ENCODE data around the gene ADAMTS10. TPM values are rescaled to one million over a fixed set of nuclear protein-coding genes. Genes with fewer than 3 reads are reported as not detected.

The ADAMTS10 gene
- total and polyA plus RNA-seq, 4 donors = 1.2 to 10.1 (median 3.6) TPM

- DNase-seq (ENCODE audit: low spot score) = no peak
- peaks cover 0 to 2% (median 0%) of the 10 kb centered on the region in 4 donors for H3K36me3 ChIP-seq (ENCODE audit: control insufficient read depth in 4 of 4, insufficient read depth in 3 of 4, low read depth in 1 of 4, low read length in 3 of 4)
- no peaks in the 10 kb centered on the region for H3K27me3 ChIP-seq (ENCODE audit: control insufficient read depth in 4 of 4, insufficient read depth in 4 of 4, low read length in 3 of 4)
- no peaks in the 10 kb centered on the region for H3K9me3 ChIP-seq (ENCODE audit: control insufficient read depth in 4 of 4, low read length in 3 of 4)
- no peak overlapping the region for H3K4me3 ChIP-seq (ENCODE audit: low read depth in 1 of 3, low read length in 3 of 3)
- no peak overlapping the region for H3K27ac ChIP-seq (ENCODE audit: low read depth in 1 of 2, low read length in 2 of 2)
- TF ChIP-seq HNF4A (conservative IDR thresholded peaks at IDR 0.05) (no peak), TAF1 (conservative IDR thresholded peaks at IDR 0.05) (no peak), YY1 (IDR thresholded peaks at IDR 0.05) (no peak), SP1 (IDR thresholded peaks at IDR 0.05) (no peak), GABPA (IDR thresholded peaks at IDR 0.05 in 1 of 2, conservative IDR thresholded peaks at IDR 0.05 in 1 of 2) (no peak), FOXA1 (IDR thresholded peaks at IDR 0.05) (no peak), RXRA (IDR thresholded peaks at IDR 0.05) (no peak), CTCF (IDR thresholded peaks at IDR 0.05; ENCODE audit: low read depth, low read length, missing input control) (no peak), RAD21 (IDR thresholded peaks at IDR 0.05) (no peak), ATF3 (IDR thresholded peaks at IDR 0.05) (no peak), ZBTB33 (IDR thresholded peaks at IDR 0.05) (no peak), EGR1 (IDR thresholded peaks at IDR 0.05; ENCODE audit: low read depth in 2 of 2) (no peak), REST (IDR thresholded peaks at IDR 0.05) (no peak), FOXA2 (IDR thresholded peaks at IDR 0.05) (no peak), JUND (IDR thresholded peaks at IDR 0.05) (no peak), MAX (IDR thresholded peaks at IDR 0.05) (no peak), HNF4G (IDR thresholded peaks at IDR 0.05) (no peak), NR2F2 (IDR thresholded peaks at IDR 0.05) (no peak)
- WGBS = 81% methylated on average over 4 of the region's 4 CpGs
- H3K9ac ChIP-seq (ENCODE audit: low read depth in 1 of 2, low read length in 2 of 2) = no peak overlapping the region
- peaks cover 0 to 31% (median 18%) of the 10 kb centered on the region in 4 donors for H3K4me1 ChIP-seq (ENCODE audit: control insufficient read depth in 4 of 4, insufficient read depth in 4 of 4, low read length in 3 of 4)
These were observed 3.1 kb downstream of the ADAMTS10 start for GRCh38 chr19:8607386-8607785.

All from liver (tissue), 9 donors.